HCT116 (cell line): Measurements from ENCODE around the gene DLG2. TPM values are rescaled to one million over a fixed set of nuclear protein-coding genes. Genes with fewer than 3 reads are reported as not detected.

Experiments
- ATAC-seq: fragments of 200-7000 bp; cut with Tn5 transposase; 2 replicates; pipeline ENCODE4 v1.9.1; 2020; ENCODE audit warnings: mild to moderate bottlenecking, moderate library complexity
- BruUV-seq: library from RNA; stranded (reverse); fragments of 400-500 nt; replicated peaks from 2 replicates; lab custom pipeline; 2021; lab: Mats Ljungman, UMichigan
- CTCF ChIA-PET: fragments of 300-600 bp; sonication (Branson Sonifier 250); formaldehyde crosslinking; loops from one replicate; lab custom pipeline; 2021; ENCODE audit warnings: antibody characterized with exemption; lab: Charles Lee
- POLR2A ChIA-PET: fragments of 300-600, 350-600 bp; sonication (Branson Sonifier 250); formaldehyde crosslinking; loops from one replicate; lab custom pipeline; 2021; ENCODE audit warnings: antibody characterized with exemption; lab: Charles Lee
- RAD21 ChIA-PET, 2 experiments: fragments of 300-600 bp; sonication (Branson Sonifier 250); formaldehyde crosslinking; loops; one replicate each; lab custom pipeline; 2023; ENCODE audit warnings: low total read pairs in 2 of 2; ENCODE audit not compliant: uncharacterized antibody in 2 of 2, unreplicated experiment in 2 of 2, low non-redundant PET in 1 of 2; lab: Charles Lee
- DNase-seq: peaks from one replicate; pipeline ENCODE4 v3.0.0-alpha.2; 2010; ENCODE audit warnings: low read depth, low spot score
- H2AFZ ChIP-seq: fragments of 200-600 bp; shearing (Covaris generic), sonication (generic); 2 replicates; pipeline ENCODE4 v1.6.1; 2017; ENCODE audit warnings: low read depth, mixed run types, mixed read lengths, antibody characterized with exemption, low read length; ENCODE audit not compliant: poor library complexity, severe bottlenecking
- H3K27ac ChIP-seq: 2 replicates; pipeline ENCODE4 v1.5.1; 2012; ENCODE audit warnings: low read depth, low read length
- H3K27me3 ChIP-seq: fragments of 200-600 bp; sonication (generic); 2 replicates; pipeline ENCODE4 v1.6.1; 2016; ENCODE audit warnings: mixed run types, low read length, mixed read lengths; ENCODE audit not compliant: insufficient read depth
- H3K36me3 ChIP-seq, 2 experiments: fragments of 200-500 bp in 1 of 2; fragments of 200-600 bp in 1 of 2; sonication (Bioruptor generic) in 1 of 2; sonication (generic) in 1 of 2; 2 replicates each; pipeline versions ENCODE4 v1.5.1 to v1.6.1; 2014 to 2016; ENCODE audit warnings: low read length in 2 of 2, inconsistent platforms in 1 of 2, mixed read lengths in 1 of 2, mixed run types in 1 of 2; ENCODE audit not compliant: insufficient read depth in 2 of 2, control insufficient read depth in 1 of 2
- H3K4me1 ChIP-seq, 2 experiments: fragments of 200-600 bp in 1 of 2; sonication (generic) in 1 of 2; 2 replicates each; pipeline versions ENCODE4 v1.5.1 to v1.6.1; 2012 to 2017; ENCODE audit warnings: low read length in 2 of 2, inconsistent platforms in 1 of 2, mild to moderate bottlenecking in 1 of 2, mixed read lengths in 1 of 2, mixed run types in 1 of 2, moderate library complexity in 1 of 2; ENCODE audit not compliant: insufficient read depth in 2 of 2, control insufficient read depth in 1 of 2
- H3K4me2 ChIP-seq: fragments of 200-600 bp; sonication (generic); 2 replicates; pipeline ENCODE4 v1.6.1; 2017; ENCODE audit warnings: mixed run types, low read length, mixed read lengths
- H3K4me3 ChIP-seq, 2 experiments: fragments of 200-600 bp in 1 of 2; sonication (generic) in 1 of 2; replicated peaks in 1 of 2; 2 replicates each; pipeline ENCODE4 v1.5.1; 2011 to 2016; ENCODE audit warnings: low read length in 2 of 2, control low read depth in 1 of 2, low read depth in 1 of 2, mild to moderate bottlenecking in 1 of 2, mixed read lengths in 1 of 2, mixed run types in 1 of 2
- H3K79me2 ChIP-seq: fragments of 200-600 bp; sonication (generic); 2 replicates; pipeline ENCODE4 v1.6.1; 2017; ENCODE audit warnings: mild to moderate bottlenecking, mixed run types, low read length, moderate library complexity, mixed read lengths; ENCODE audit not compliant: insufficient read depth
- H3K9ac ChIP-seq: fragments of 200-600 bp; sonication (generic); 2 replicates; pipeline ENCODE4 v1.6.1; 2016; ENCODE audit warnings: low read length, mixed read lengths
- H3K9me2 ChIP-seq: fragments of 200-600 bp; sonication (generic), shearing (Covaris generic); 2 replicates; pipeline ENCODE4 v1.6.1; 2017; ENCODE audit warnings: mixed run types, mild to moderate bottlenecking, moderate library complexity; ENCODE audit not compliant: insufficient read depth
- H3K9me3 ChIP-seq, 2 experiments: fragments of 200-500 bp in 1 of 2; fragments of 200-600 bp in 1 of 2; sonication (Bioruptor generic) in 1 of 2; sonication (generic) in 1 of 2; 2 replicates each; pipeline ENCODE4 v1.6.1; 2014 to 2017; ENCODE audit warnings: low read length in 2 of 2, mixed read lengths in 2 of 2, inconsistent platforms in 1 of 2, low read depth in 1 of 2, mild to moderate bottlenecking in 1 of 2, mixed run types in 1 of 2, moderate library complexity in 1 of 2; ENCODE audit not compliant: control insufficient read depth in 1 of 2, insufficient read depth in 1 of 2
- H4K20me1 ChIP-seq: fragments of 200-600 bp; sonication (generic), shearing (Covaris generic); 2 replicates; pipeline ENCODE4 v1.6.1; 2017; ENCODE audit warnings: mixed run types, mild to moderate bottlenecking, moderate library complexity; ENCODE audit not compliant: insufficient read depth
- CBX3 ChIP-seq: IDR thresholded peaks from 2 replicates; pipeline ENCODE4 v1.6.1; 2012; ENCODE audit warnings: low read depth
- CEBPB ChIP-seq: IDR thresholded peaks from 2 replicates; pipeline ENCODE4 v1.6.1; 2012; ENCODE audit warnings: low read depth
- ELF1 ChIP-seq: IDR thresholded peaks from 2 replicates; pipeline ENCODE4 v1.6.1; 2012; ENCODE audit warnings: low read depth, borderline replicate concordance
- EZH2 ChIP-seq: fragments of 200-600 bp; sonication (generic); IDR thresholded peaks from 2 replicates; pipeline ENCODE4 v1.6.1; 2017; ENCODE audit warnings: antibody characterized with exemption, mixed run types
- EZH2phosphoT487 ChIP-seq: fragments of 200-600 bp; IDR thresholded peaks from 2 replicates; pipeline ENCODE4 v1.6.1; 2018; ENCODE audit warnings: antibody characterized with exemption, borderline replicate concordance
- REST ChIP-seq: IDR thresholded peaks from 2 replicates; pipeline ENCODE4 v1.6.1; 2012; ENCODE audit warnings: low read depth
- SIN3A ChIP-seq: IDR thresholded peaks from 2 replicates; pipeline ENCODE4 v1.6.1; 2012; ENCODE audit warnings: low read depth
- SRF ChIP-seq: IDR thresholded peaks from 2 replicates; pipeline ENCODE4 v1.6.1; 2012; ENCODE audit warnings: low read depth
- TCF7L2 ChIP-seq: IDR thresholded peaks from 2 replicates; pipeline ENCODE4 v1.7.0; 2011; ENCODE audit warnings: borderline replicate concordance, inconsistent platforms; ENCODE audit not compliant: insufficient read depth, insufficient read length; ENCODE audit errors: extremely low read depth
- ZBTB33 ChIP-seq: IDR thresholded peaks from 2 replicates; pipeline ENCODE4 v1.6.1; 2011; ENCODE audit warnings: mild to moderate bottlenecking, low read length, moderate library complexity; ENCODE audit not compliant: insufficient replicate concordance; ENCODE audit errors: extremely low read depth
- ZNF274 ChIP-seq: fragments of 200-500 bp; sonication (Bioruptor generic); IDR thresholded peaks from 2 replicates; pipeline ENCODE4 v1.6.1; 2014; ENCODE audit warnings: mild to moderate bottlenecking, low read depth, low read length, inconsistent platforms
- intact Hi-C: fragments of 100-400 bp; cut with micrococcal nuclease; formaldehyde crosslinking; loops from 2 replicates; pipeline ENCODE4 v1.10.0; 2022
- total RNA-seq: library from RNA; stranded (reverse); gene quantifications from one replicate; pipeline ENCODE4 v1.2.1, GENCODE V29; 2021; ENCODE audit not compliant: unreplicated experiment
- TF ChIP-seq, protein P1 (sequence below), 3 experiments: fragments of 200-600 bp in 1 of 3; sonication (generic) in 1 of 3; IDR thresholded peaks in 2 of 3; conservative IDR thresholded peaks in 1 of 3; 2 replicates each; pipeline ENCODE4 v1.5.1; 2012 to 2017; ENCODE audit warnings: low read depth in 2 of 3, low read length in 2 of 3, antibody characterized with exemption in 1 of 3, borderline replicate concordance in 1 of 3, control low read depth in 1 of 3, mild to moderate bottlenecking in 1 of 3, mixed read lengths in 1 of 3, mixed run types in 1 of 3, moderate library complexity in 1 of 3; ENCODE audit not compliant: insufficient read depth in 1 of 3

DLG2 gene
- total RNA-seq, 1 experiment from 2014 or later, result 2.4 TPM

DNA sequence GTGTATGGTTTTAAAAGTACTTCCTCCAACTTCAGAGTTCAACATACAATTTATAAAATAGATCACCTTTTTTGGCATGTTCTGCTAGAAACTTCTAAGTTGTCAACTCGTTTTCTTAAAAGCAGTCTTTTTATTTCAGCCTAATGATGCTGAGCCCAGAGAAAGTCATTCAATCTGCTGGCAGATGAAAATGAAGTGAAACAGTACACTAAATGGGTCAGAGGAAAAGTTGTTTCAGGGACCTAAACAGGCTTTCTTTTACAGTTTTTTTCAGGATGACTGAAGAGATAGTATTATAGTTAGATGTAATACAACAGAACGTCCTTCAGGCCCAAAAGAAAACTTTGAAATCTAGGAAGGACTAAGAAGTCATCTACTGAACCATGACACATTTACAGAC is 1498.3 kb downstream of the DLG2 start:
- POLR2A ChIA-PET, result no interaction called here
- Histone ChIP-seq H4K20me1 (no peaks in the 10 kb centered on the region), H3K9ac (no peak overlapping the region), H3K4me3 (no peak overlapping the region), H2AFZ (no peak overlapping the region), H3K27ac (no peak overlapping the region), H3K4me2 (no peak overlapping the region), H3K36me3 (no peaks in the 10 kb centered on the region), H3K9me3 (peaks cover 0 to 3% of the 10 kb centered on the region in 2 experiments; a peak in 1 of 4 replicates), H3K4me1 (no peaks in the 10 kb centered on the region), H3K27me3 (no peaks in the 10 kb centered on the region), H3K9me2 (no peaks in the 10 kb centered on the region), H3K79me2 (no peaks in the 10 kb centered on the region)
- BruUV-seq, result no TSS peak
- TF ChIP-seq ZBTB33, result no peak
- TF ChIP-seq EZH2, result no peak
- no peak for TF ChIP-seq EZH2phosphoT487
- TF ChIP-seq ZNF274, result no peak
- no peak for TF ChIP-seq SRF
- no peak for TF ChIP-seq REST
- no peak for TF ChIP-seq CBX3
- no peak for TF ChIP-seq TCF7L2
- TF ChIP-seq SIN3A, result no peak
- TF ChIP-seq ELF1, result no peak
- TF ChIP-seq, protein P1, sequence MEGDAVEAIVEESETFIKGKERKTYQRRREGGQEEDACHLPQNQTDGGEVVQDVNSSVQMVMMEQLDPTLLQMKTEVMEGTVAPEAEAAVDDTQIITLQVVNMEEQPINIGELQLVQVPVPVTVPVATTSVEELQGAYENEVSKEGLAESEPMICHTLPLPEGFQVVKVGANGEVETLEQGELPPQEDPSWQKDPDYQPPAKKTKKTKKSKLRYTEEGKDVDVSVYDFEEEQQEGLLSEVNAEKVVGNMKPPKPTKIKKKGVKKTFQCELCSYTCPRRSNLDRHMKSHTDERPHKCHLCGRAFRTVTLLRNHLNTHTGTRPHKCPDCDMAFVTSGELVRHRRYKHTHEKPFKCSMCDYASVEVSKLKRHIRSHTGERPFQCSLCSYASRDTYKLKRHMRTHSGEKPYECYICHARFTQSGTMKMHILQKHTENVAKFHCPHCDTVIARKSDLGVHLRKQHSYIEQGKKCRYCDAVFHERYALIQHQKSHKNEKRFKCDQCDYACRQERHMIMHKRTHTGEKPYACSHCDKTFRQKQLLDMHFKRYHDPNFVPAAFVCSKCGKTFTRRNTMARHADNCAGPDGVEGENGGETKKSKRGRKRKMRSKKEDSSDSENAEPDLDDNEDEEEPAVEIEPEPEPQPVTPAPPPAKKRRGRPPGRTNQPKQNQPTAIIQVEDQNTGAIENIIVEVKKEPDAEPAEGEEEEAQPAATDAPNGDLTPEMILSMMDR (IDR thresholded peaks at IDR 0.05 in 2 of 3, conservative IDR thresholded peaks at IDR 0.05 in 1 of 3; ENCODE audit: borderline replicate concordance in 1 of 3, insufficient read depth in 1 of 3, low read depth in 2 of 3, low read length in 2 of 3), result no peak
- no peak for TF ChIP-seq CEBPB
- RAD21 ChIA-PET, result no interaction called here
- DNase-seq (no peak), ATAC-seq (no peak)
- CTCF ChIA-PET, result no interaction called here
- intact Hi-C loops, result no loop called here
